IPS-20b (cell line): ENCODE measurements around the gene SPON2.
"Not testable (repeated sequence)": the region's sequence is repeated elsewhere in the genome, so short reads cannot be mapped to it uniquely, and the experiment has no call there.

Experiments used
- H3K27ac ChIP-seq: one replicate; pipeline ENCODE4 v1.5.1; 2013; ENCODE audit warnings: low read length
- H3K27me3 ChIP-seq: 2 replicates; pipeline ENCODE4 v1.6.1; 2013; ENCODE audit warnings: mild to moderate bottlenecking, low read length, inconsistent platforms; ENCODE audit not compliant: insufficient read depth
- H3K36me3 ChIP-seq: 2 replicates; pipeline ENCODE4 v1.6.1; 2013; ENCODE audit warnings: low read depth, mild to moderate bottlenecking, inconsistent platforms, low read length, moderate library complexity; ENCODE audit not compliant: insufficient read depth
- H3K4me1 ChIP-seq: 2 replicates; pipeline ENCODE4 v1.6.1; 2013; ENCODE audit warnings: mild to moderate bottlenecking, control low read depth, inconsistent platforms, low read length, moderate library complexity; ENCODE audit not compliant: insufficient read depth
- H3K4me3 ChIP-seq: 2 replicates; pipeline ENCODE4 v1.5.1; 2013; ENCODE audit warnings: mild to moderate bottlenecking, low read length, inconsistent platforms
- H3K9ac ChIP-seq: 2 replicates; pipeline ENCODE4 v1.6.1; 2013; ENCODE audit warnings: low read depth, mild to moderate bottlenecking, inconsistent platforms, low read length, moderate library complexity
- H3K9me3 ChIP-seq: 2 replicates; pipeline ENCODE4 v1.6.1; 2013; ENCODE audit warnings: mild to moderate bottlenecking, low read depth, low read length, inconsistent platforms; ENCODE audit not compliant: insufficient read depth

Gene SPON2

GRCh38 chr4:1139860-1140259, 32.5 kb downstream of the SPON2 start:
- Histone ChIP-seq H3K9me3 (peaks cover 29% of the 10 kb centered on the region; the same call in 1 of the 2 replicates), H3K27ac (no peak overlapping the region), H3K4me3 (no peak overlapping the region), H3K27me3 (peaks cover 4% of the 10 kb centered on the region), H3K36me3 (no peaks in the 10 kb centered on the region), H3K9ac (no peak overlapping the region), H3K4me1 (no peaks in the 10 kb centered on the region)

DNA sequence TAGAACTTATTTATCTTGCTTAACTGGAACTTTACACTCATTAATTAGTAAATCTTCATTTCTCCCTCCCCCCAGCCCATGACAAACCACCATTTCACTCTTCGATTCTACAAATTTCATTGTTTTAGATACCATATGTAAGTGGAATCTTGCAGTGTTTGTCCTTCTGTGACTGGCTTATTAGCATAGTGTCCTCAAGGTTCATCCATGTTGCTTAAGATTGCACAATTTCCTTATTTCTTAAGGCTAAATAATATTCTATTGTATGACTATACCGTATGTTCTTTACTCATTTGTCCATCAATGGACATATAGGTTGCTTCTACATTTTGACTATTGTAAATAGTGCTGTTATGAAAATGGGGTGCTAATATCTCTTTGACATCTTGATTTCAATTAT, 34.5 kb downstream of the SPON2 start:
- Histone ChIP-seq H3K4me1 (no peaks in the 10 kb centered on the region), H3K27ac (no peak overlapping the region), H3K9me3 (peaks cover 20% of the 10 kb centered on the region; the same call in 1 of the 2 replicates), H3K9ac (no peak overlapping the region), H3K27me3 (peaks cover 4% of the 10 kb centered on the region), H3K4me3 (no peak overlapping the region), H3K36me3 (no peaks in the 10 kb centered on the region)

- Histone ChIP-seq H3K4me1 (no peaks in the 10 kb centered on the region), H3K27ac (no peak overlapping the region), H3K9me3 (peaks cover 14% of the 10 kb centered on the region; the same call in 1 of the 2 replicates), H3K27me3 (peaks cover 4% of the 10 kb centered on the region), H3K4me3 (no peak overlapping the region), H3K36me3 (no peaks in the 10 kb centered on the region), H3K9ac (no peak overlapping the region)
Observed at GRCh38 chr4:1137063-1137776, 35.2 kb downstream of the SPON2 start.

DNA sequence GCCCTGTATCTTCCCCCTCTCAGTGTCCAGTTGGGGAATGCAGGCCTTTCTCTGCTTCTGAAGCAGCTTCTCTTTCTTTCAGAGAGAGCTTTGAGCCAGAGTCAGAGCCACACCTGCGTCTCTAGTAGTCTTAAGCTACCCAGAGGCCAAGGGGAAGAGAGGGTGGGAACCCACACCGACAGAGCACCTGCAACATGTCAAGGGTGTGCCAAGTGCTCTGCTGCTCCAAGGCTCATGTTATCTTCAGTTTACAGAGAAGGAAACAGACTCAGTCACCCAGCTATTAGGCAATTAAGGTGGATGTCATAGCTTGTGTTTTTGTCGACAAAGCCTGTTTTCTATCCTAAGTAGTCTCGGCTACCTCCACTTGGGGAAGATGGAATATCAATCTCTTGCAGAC, 36.3 kb downstream of the SPON2 start:
- Histone ChIP-seq H3K36me3 (no peaks in the 10 kb centered on the region), H3K27ac (no peak overlapping the region), H3K4me1 (no peaks in the 10 kb centered on the region), H3K27me3 (peaks cover 4% of the 10 kb centered on the region), H3K9ac (no peak overlapping the region), H3K4me3 (no peak overlapping the region), H3K9me3 (peaks cover 7% of the 10 kb centered on the region; the same call in 1 of the 2 replicates)

GRCh38 chr4:1133033-1133432, 39.4 kb downstream of the SPON2 start:
- H3K9me3 ChIP-seq, result no peaks in the 10 kb centered on the region
- H3K4me1 ChIP-seq, result no peaks in the 10 kb centered on the region
- H3K27me3 ChIP-seq, result peaks cover 4% of the 10 kb centered on the region
- no peaks in the 10 kb centered on the region for H3K36me3 ChIP-seq
- H3K27ac ChIP-seq, result no peak overlapping the region
- H3K9ac ChIP-seq, result no peak overlapping the region
- H3K4me3 ChIP-seq, result no peak overlapping the region

DNA sequence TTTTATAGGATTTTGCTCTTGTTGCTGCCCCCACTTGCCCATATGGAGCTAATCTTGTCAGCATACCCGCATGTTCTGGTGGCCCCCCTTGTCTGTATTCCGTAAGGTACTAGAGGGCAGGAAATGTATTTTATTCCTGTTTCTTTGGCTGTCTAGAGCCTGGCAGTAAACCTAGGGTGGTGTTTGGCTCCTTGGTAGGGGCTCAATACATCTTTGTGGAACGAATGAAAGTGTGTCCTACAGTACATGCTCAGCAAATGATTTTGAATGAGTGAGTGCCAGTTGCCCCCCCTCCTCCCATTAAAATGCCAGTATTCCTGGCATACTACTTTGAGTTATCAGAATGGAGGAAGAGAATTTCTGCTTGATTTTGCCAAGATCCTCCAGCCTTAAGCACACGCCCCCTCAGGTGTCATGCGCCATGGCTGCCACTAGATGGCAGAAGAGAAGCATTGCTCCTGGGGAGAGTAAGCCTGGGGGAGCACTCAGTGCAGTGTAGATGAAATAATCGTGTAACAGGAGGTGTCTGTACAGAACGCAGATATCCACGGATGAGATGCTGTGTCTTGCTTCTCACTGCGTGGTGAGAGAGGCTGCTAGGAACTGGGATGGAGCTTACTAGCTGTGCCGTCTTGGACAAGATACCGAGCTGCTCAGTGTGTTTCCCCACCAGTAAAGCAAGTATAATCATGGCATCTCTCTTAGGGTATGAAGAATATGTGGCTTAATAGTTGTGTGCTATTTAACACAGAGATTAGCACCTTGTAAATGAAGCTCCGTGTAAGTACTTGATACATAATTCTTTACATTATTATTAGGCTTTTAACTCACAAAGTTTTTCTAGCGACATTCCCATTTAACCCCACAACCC, 41.8 kb downstream of the SPON2 start:
- Histone ChIP-seq H3K36me3 (no peaks in the 10 kb centered on the region), H3K9ac (no peak overlapping the region), H3K4me3 (no peak overlapping the region), H3K4me1 (no peaks in the 10 kb centered on the region), H3K27me3 (no peaks in the 10 kb centered on the region), H3K27ac (no peak overlapping the region), H3K9me3 (no peaks in the 10 kb centered on the region)

GRCh38 chr4:1126506-1126905, 45.9 kb downstream of the SPON2 start:
- no peaks in the 10 kb centered on the region for H3K9me3 ChIP-seq
- no peaks in the 10 kb centered on the region for H3K36me3 ChIP-seq

GRCh38 chr4:1125466-1125865, 46.9 kb downstream of the SPON2 start:
- H3K36me3 ChIP-seq, H3K4me1 ChIP-seq, H3K27ac ChIP-seq, H3K9me3 ChIP-seq, H3K9ac ChIP-seq, H3K4me3 ChIP-seq: not testable (repeated sequence)
- 0 out of 2 replicates have a peak, but pooled peaks cover 13% of the 10 kb centered on the region for H3K27me3 ChIP-seq

More at GRCh38 chr4:1126506-1126905, 45.9 kb downstream of the SPON2 start:
- Histone ChIP-seq H3K27ac (no peak overlapping the region), H3K4me3 (no peak overlapping the region), H3K9ac (no peak overlapping the region), H3K27me3 (0 out of 2 replicates have a peak, but pooled peaks cover 13% of the 10 kb centered on the region), H3K4me1 (no peaks in the 10 kb centered on the region)

- Histone ChIP-seq H3K4me3 (no peak overlapping the region), H3K27ac (no peak overlapping the region), H3K27me3 (0 out of 2 replicates have a peak, but pooled peaks cover 13% of the 10 kb centered on the region), H3K36me3 (no peaks in the 10 kb centered on the region), H3K4me1 (no peaks in the 10 kb centered on the region), H3K9me3 (no peaks in the 10 kb centered on the region), H3K9ac (no peak overlapping the region)
Observed at GRCh38 chr4:1124818-1125217, 47.6 kb downstream of the SPON2 start.

- H3K27ac ChIP-seq, result no peak overlapping the region
- H3K9me3 ChIP-seq, result no peaks in the 10 kb centered on the region
- peaks cover 26% of the 10 kb centered on the region; the same call in 1 of the 2 replicates for H3K27me3 ChIP-seq
- H3K4me3 ChIP-seq, result no peak overlapping the region
- H3K36me3 ChIP-seq, result no peaks in the 10 kb centered on the region
- no peak overlapping the region for H3K9ac ChIP-seq
- H3K4me1 ChIP-seq, result no peaks in the 10 kb centered on the region
Observed at GRCh38 chr4:1122505-1122904, 49.9 kb downstream of the SPON2 start.
